Neural progenitor cell (in vitro differentiated cells): ENCODE data around the gene FOXJ3. TPM values are rescaled to one million over a fixed set of nuclear protein-coding genes. Genes with fewer than 3 reads are reported as not detected.

Experiments
- DNase-seq: peaks from one replicate; pipeline ENCODE4 v3.0.0-alpha.2; 2016; ENCODE audit warnings: low spot score
- H2AFZ ChIP-seq: fragments of 200-600 bp; sonication (generic); replicated peaks from 2 replicates; pipeline ENCODE4 v1.6.1; 2016; ENCODE audit warnings: antibody characterized with exemption
- H3F3A ChIP-seq: fragments of 200-600 bp; sonication (generic); 2 replicates; pipeline ENCODE4 v1.6.1; 2016; ENCODE audit warnings: antibody characterized with exemption, low read depth
- H3K27ac ChIP-seq: fragments of 200-600 bp; sonication (generic); 2 replicates; pipeline ENCODE4 v1.5.1; 2016; ENCODE audit warnings: mild to moderate bottlenecking
- H3K27me3 ChIP-seq: fragments of 200-600 bp; sonication (generic); 2 replicates; pipeline ENCODE4 v1.6.1; 2016; ENCODE audit warnings: mild to moderate bottlenecking, moderate library complexity
- H3K36me3 ChIP-seq: fragments of 200-600 bp; sonication (generic); 2 replicates; pipeline ENCODE4 v1.5.1; 2016
- H3K4me1 ChIP-seq: fragments of 200-600 bp; sonication (generic); 2 replicates; pipeline ENCODE4 v1.6.1; 2016; ENCODE audit warnings: mixed run types
- H3K4me2 ChIP-seq: fragments of 200-600 bp; sonication (generic); 2 replicates; pipeline ENCODE4 v1.6.1; 2016
- H3K4me3 ChIP-seq: fragments of 200-600 bp; sonication (generic); 2 replicates; pipeline ENCODE4 v1.5.1; 2016
- H3K79me2 ChIP-seq: fragments of 200-600 bp; sonication (generic); 2 replicates; pipeline ENCODE4 v1.6.1; 2016; ENCODE audit warnings: low read depth
- H3K9ac ChIP-seq: fragments of 200-600 bp; sonication (generic); 2 replicates; pipeline ENCODE4 v1.6.1; 2016
- H3K9me3 ChIP-seq: fragments of 200-600 bp; sonication (generic); 2 replicates; pipeline ENCODE4 v1.5.1; 2016; ENCODE audit warnings: low read depth
- H4K20me1 ChIP-seq: fragments of 200-600 bp; sonication (generic); 2 replicates; pipeline ENCODE4 v1.6.1; 2016; ENCODE audit warnings: low read depth
- H3K27ac Mint-ChIP-seq: 3 replicates; pipeline ENCODE4 v1.8.0; 2021; ENCODE audit warnings: mixed read lengths
- H3K27me3 Mint-ChIP-seq: 2 replicates; pipeline ENCODE4 v1.8.0; 2022; ENCODE audit warnings: low read depth, mild to moderate bottlenecking, inconsistent platforms, moderate library complexity, mixed read lengths; ENCODE audit not compliant: insufficient read depth
- H3K36me3 Mint-ChIP-seq: 3 replicates; pipeline ENCODE4 v1.8.0; 2021; ENCODE audit warnings: mixed read lengths
- H3K4me1 Mint-ChIP-seq: 3 replicates; pipeline ENCODE4 v1.8.0; 2021; ENCODE audit warnings: mixed read lengths
- H3K4me3 Mint-ChIP-seq: 3 replicates; pipeline ENCODE4 v1.8.0; 2021; ENCODE audit warnings: mild to moderate bottlenecking, moderate library complexity, mixed read lengths
- H3K9me3 Mint-ChIP-seq: 3 replicates; pipeline ENCODE4 v1.8.0; 2020; ENCODE audit warnings: mixed read lengths
- EZH2 ChIP-seq: fragments of 200-600 bp; sonication (generic); IDR thresholded peaks from 2 replicates; pipeline ENCODE4 v1.6.1; 2017; ENCODE audit warnings: antibody characterized with exemption, mild to moderate bottlenecking, moderate library complexity
- EZH2phosphoT487 ChIP-seq: fragments of 200-600 bp; sonication (generic); IDR thresholded peaks from 2 replicates; pipeline ENCODE4 v1.6.1; 2017; ENCODE audit warnings: antibody characterized with exemption
- total RNA-seq: library from RNA; depleted of rRNA; stranded (reverse); fragments of >200 nt; gene quantifications from 2 replicates; pipeline ENCODE4 v1.2.3, GENCODE V29; 2015; ENCODE audit warnings: low replicate concordance
- TF ChIP-seq, protein P1 (sequence below): fragments of 200-600 bp; sonication (generic); IDR thresholded peaks from 2 replicates; pipeline ENCODE4 v1.5.1; 2017; ENCODE audit warnings: antibody characterized with exemption, mild to moderate bottlenecking

Gene FOXJ3
- total RNA-seq, 1 donor from 2014 or later = 58.5 TPM

DNA sequence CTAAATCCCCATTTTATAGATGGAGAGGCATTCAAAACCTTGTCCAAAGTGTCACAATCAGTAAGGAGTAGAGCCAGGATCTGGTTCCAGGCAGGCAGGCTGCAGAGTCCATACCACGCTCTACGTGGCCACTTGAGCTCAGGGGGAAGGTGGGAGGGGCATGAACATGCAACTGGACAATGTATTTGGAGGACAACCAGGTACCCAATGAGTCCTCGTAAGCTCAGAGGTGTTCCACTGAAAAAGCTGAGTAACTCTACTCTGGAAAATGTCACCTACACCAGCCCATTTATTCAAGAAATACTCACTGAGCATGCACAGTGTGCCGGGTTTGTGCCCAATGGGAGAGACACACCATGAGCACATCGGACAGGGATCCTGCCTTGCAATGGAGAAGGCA, 193.1 kb downstream of the FOXJ3 start:
- Histone ChIP-seq H3K27ac (no peak overlapping the region), H3K4me2 (no peak overlapping the region), H4K20me1 (no peaks in the 10 kb centered on the region), H3K79me2 (no peaks in the 10 kb centered on the region), H3K4me1 (peaks cover 9% of the 10 kb centered on the region), H3K9me3 (no peaks in the 10 kb centered on the region), H3K9ac (no peak overlapping the region), H2AFZ (no peak overlapping the region), H3F3A (no peaks in the 10 kb centered on the region), H3K36me3 (no peaks in the 10 kb centered on the region), H3K4me3 (no peak overlapping the region), H3K27me3 (no peaks in the 10 kb centered on the region)
- peaks cover 2% of the 10 kb centered on the region for H3K9me3 Mint-ChIP-seq
- peaks cover 31% of the 10 kb centered on the region for H3K4me1 Mint-ChIP-seq
- peaks cover 3% of the 10 kb centered on the region for H3K27me3 Mint-ChIP-seq
- no peak for DNase-seq
- no peak overlapping the region for H3K4me3 Mint-ChIP-seq
- TF ChIP-seq, protein P1, sequence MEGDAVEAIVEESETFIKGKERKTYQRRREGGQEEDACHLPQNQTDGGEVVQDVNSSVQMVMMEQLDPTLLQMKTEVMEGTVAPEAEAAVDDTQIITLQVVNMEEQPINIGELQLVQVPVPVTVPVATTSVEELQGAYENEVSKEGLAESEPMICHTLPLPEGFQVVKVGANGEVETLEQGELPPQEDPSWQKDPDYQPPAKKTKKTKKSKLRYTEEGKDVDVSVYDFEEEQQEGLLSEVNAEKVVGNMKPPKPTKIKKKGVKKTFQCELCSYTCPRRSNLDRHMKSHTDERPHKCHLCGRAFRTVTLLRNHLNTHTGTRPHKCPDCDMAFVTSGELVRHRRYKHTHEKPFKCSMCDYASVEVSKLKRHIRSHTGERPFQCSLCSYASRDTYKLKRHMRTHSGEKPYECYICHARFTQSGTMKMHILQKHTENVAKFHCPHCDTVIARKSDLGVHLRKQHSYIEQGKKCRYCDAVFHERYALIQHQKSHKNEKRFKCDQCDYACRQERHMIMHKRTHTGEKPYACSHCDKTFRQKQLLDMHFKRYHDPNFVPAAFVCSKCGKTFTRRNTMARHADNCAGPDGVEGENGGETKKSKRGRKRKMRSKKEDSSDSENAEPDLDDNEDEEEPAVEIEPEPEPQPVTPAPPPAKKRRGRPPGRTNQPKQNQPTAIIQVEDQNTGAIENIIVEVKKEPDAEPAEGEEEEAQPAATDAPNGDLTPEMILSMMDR = no peak
- TF ChIP-seq EZH2phosphoT487 (no peak), EZH2 (no peak)
- no peaks in the 10 kb centered on the region for H3K36me3 Mint-ChIP-seq
- H3K27ac Mint-ChIP-seq = no peak overlapping the region

DNA sequence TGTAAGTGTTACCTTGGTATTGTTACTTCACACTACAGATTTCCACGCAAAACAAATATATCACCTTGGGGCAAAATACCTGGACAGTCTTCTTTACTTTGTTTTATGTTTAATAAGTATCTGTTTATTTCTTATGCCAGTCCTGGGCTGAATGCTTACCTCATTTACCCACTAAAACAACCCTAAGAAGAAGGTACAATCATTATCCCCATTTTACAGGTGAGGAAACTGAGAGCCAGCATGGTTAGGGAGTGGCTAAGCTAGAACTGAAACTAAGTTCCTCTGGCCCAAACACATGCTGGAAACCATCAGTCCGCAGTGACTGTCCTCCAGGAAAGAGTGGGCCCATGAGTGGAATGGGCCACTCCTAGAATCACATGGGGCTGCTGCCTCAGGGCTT, 194.8 kb downstream of the FOXJ3 start:
- H3K9me3 ChIP-seq = no peaks in the 10 kb centered on the region
- Mint-ChIP-seq H3K9me3 (peaks cover 2% of the 10 kb centered on the region), H3K27me3 (peaks cover 3% of the 10 kb centered on the region), H3K36me3 (no peaks in the 10 kb centered on the region), H3K4me3 (no peak overlapping the region), H3K27ac (no peak overlapping the region), H3K4me1 (peaks cover 38% of the 10 kb centered on the region)
- H3F3A ChIP-seq = no peaks in the 10 kb centered on the region
- H2AFZ ChIP-seq = no peak overlapping the region
- DNase-seq = no peak
- no peaks in the 10 kb centered on the region for H3K79me2 ChIP-seq
- no peak overlapping the region for H3K4me3 ChIP-seq
- H3K27ac ChIP-seq = no peak overlapping the region
- H4K20me1 ChIP-seq = no peaks in the 10 kb centered on the region
- H3K9ac ChIP-seq = no peak overlapping the region
- H3K4me2 ChIP-seq = no peak overlapping the region
- TF ChIP-seq EZH2phosphoT487 = no peak
- TF ChIP-seq, protein P1 = no peak
- no peak for TF ChIP-seq EZH2
- H3K27me3 ChIP-seq = no peaks in the 10 kb centered on the region
- peaks cover 9% of the 10 kb centered on the region for H3K4me1 ChIP-seq
- H3K36me3 ChIP-seq = no peaks in the 10 kb centered on the region

DNA sequence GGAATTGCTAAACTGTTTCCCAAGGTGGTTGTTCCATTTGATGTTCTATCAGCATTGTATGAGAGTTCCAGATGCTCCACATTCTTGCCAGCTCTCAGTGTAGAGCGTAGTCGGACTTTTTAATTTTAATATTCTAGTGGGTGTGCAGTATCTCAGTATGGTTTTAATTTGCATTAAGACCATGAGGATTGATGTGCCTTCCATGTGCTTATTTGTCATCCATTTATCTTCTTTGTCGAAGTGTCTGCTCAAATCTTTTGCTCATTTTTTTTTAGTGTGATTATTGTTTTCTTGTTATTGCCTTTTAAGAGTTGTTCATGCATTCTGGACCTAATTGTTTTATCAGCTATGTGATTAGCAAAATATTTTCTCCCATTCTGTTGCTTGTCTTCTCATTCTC, 195.6 kb downstream of the FOXJ3 start:
- Mint-ChIP-seq H3K27me3 (peaks cover 3% of the 10 kb centered on the region), H3K9me3 (peaks cover 2% of the 10 kb centered on the region), H3K27ac (no peak overlapping the region), H3K4me1 (peaks cover 36% of the 10 kb centered on the region), H3K4me3 (no peak overlapping the region), H3K36me3 (no peaks in the 10 kb centered on the region)
- TF ChIP-seq EZH2 = no peak
- no peak for TF ChIP-seq EZH2phosphoT487
- TF ChIP-seq, protein P1 = no peak
- DNase-seq = no peak
- Histone ChIP-seq H3K9me3 (no peaks in the 10 kb centered on the region), H2AFZ (no peak overlapping the region), H4K20me1 (no peaks in the 10 kb centered on the region), H3K27me3 (no peaks in the 10 kb centered on the region), H3K4me3 (no peak overlapping the region), H3K4me1 (peaks cover 9% of the 10 kb centered on the region), H3K79me2 (no peaks in the 10 kb centered on the region), H3F3A (no peaks in the 10 kb centered on the region), H3K4me2 (no peak overlapping the region), H3K27ac (no peak overlapping the region), H3K9ac (no peak overlapping the region), H3K36me3 (no peaks in the 10 kb centered on the region)

DNA sequence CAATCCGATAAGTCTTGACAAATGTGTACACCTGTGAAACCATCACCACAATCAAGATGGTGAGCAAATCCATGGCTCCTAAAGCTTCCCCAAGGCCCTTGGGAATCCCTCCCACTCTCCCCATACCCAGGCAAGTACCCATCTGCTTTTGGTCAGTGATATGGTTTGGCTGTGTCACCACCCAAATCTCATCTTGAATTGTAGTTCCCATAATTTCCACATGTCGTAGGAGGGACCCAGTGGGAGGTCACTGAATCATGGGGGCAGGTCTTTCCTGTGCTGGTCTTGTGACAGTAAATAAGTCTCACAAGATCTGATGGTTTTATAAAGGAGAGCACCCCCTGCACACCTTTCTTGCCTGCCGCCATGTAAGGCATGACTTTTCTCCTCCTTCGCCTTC, 196.4 kb downstream of the FOXJ3 start:
- Histone ChIP-seq H3K9ac (no peak overlapping the region), H3K4me1 (peaks cover 9% of the 10 kb centered on the region), H3K36me3 (no peaks in the 10 kb centered on the region), H3K4me2 (no peak overlapping the region), H3K27me3 (no peaks in the 10 kb centered on the region), H2AFZ (no peak overlapping the region), H3K79me2 (no peaks in the 10 kb centered on the region), H3K27ac (no peak overlapping the region), H3F3A (no peaks in the 10 kb centered on the region), H4K20me1 (no peaks in the 10 kb centered on the region), H3K9me3 (no peaks in the 10 kb centered on the region), H3K4me3 (no peak overlapping the region)
- no peak for DNase-seq
- no peak overlapping the region for H3K27ac Mint-ChIP-seq
- peaks cover 29% of the 10 kb centered on the region for H3K4me1 Mint-ChIP-seq
- peaks cover 3% of the 10 kb centered on the region for H3K27me3 Mint-ChIP-seq
- no peaks in the 10 kb centered on the region for H3K36me3 Mint-ChIP-seq
- peaks cover 2% of the 10 kb centered on the region for H3K9me3 Mint-ChIP-seq
- TF ChIP-seq, protein P1 = no peak
- TF ChIP-seq EZH2phosphoT487 = no peak
- H3K4me3 Mint-ChIP-seq = no peak overlapping the region
